ENCODE measurements around the gene C19orf38. TPM values are rescaled to one million over a fixed set of nuclear protein-coding genes. Genes with fewer than 3 reads are reported as not detected.
A peak's percentile ranks its signal among the peaks of the same experiment; 100 is the strongest.
"Not testable (repeated sequence)": the region's sequence is repeated elsewhere in the genome, so short reads cannot be mapped to it uniquely, and the experiment has no call there.

C19orf38 gene
- polyA plus RNA-seq, 1 experiment: 0.45 TPM

DNA sequence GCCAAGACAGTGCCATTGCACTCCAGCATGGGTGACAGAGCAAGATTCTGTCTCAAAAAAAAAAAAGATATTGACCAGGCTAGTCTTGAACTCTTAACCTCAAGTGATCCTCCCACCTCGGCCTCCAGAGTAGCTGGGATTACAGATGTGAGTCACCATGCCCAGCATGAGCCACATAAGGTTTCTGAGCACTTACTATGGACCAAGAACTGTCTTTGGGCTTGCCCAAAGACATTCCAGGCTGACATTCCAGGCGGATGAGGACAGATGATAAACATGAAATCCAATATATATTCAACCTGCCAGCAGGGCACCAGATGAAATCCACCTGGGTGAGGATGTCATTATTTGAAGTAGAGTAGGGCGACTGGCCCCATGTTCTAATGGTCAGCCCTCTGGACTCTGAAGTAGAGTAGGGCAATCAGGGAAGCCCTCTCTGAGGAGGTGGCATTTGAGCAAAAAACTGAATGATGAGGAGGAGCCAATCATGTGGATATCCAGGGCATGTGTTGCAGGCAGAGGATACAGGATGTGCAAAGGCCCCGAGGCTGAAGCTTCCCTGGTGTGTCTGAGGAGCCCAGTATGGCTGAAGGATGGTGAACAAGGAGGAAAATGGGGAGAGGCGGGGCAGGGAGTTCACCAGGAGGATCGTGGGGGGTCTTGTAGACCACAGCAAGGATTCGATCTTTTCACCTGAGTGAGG lies 4.0 kb downstream of the C19orf38 start:
- peak overlapping the region; percentile 1 for H3K27ac ChIP-seq (ENCODE audit: low read depth, low read length)
- no peak overlapping the region for H3K4me3 ChIP-seq (ENCODE audit: low read depth, low read length)
- no peaks in the 10 kb centered on the region; the same call in 1 of the 2 replicates for H3K9me3 ChIP-seq (ENCODE audit: control insufficient read depth, insufficient read depth, low read length)
- TF ChIP-seq, protein P1, sequence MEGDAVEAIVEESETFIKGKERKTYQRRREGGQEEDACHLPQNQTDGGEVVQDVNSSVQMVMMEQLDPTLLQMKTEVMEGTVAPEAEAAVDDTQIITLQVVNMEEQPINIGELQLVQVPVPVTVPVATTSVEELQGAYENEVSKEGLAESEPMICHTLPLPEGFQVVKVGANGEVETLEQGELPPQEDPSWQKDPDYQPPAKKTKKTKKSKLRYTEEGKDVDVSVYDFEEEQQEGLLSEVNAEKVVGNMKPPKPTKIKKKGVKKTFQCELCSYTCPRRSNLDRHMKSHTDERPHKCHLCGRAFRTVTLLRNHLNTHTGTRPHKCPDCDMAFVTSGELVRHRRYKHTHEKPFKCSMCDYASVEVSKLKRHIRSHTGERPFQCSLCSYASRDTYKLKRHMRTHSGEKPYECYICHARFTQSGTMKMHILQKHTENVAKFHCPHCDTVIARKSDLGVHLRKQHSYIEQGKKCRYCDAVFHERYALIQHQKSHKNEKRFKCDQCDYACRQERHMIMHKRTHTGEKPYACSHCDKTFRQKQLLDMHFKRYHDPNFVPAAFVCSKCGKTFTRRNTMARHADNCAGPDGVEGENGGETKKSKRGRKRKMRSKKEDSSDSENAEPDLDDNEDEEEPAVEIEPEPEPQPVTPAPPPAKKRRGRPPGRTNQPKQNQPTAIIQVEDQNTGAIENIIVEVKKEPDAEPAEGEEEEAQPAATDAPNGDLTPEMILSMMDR (IDR thresholded peaks at IDR 0.05; ENCODE audit: low read depth, low read length): no peak
- DNase-seq (ENCODE audit: low read depth, low spot score): peak; percentile 49
- ChIA-PET CTCF (interaction anchor here (10.5 kb wide), 1 partner anchor 13 kb away, joined by 116 read pairs; no protein-coding TSS in a partner anchor), POLR2A (interaction anchor here (2.1 kb wide), 1 partner anchor 16 kb away, joined by 10 read pairs; the partner anchor contains the start of gene TMED1)
- peaks cover 2% of the 10 kb centered on the region for H3K27me3 ChIP-seq (ENCODE audit: control insufficient read depth, insufficient read depth, low read length)

DNA sequence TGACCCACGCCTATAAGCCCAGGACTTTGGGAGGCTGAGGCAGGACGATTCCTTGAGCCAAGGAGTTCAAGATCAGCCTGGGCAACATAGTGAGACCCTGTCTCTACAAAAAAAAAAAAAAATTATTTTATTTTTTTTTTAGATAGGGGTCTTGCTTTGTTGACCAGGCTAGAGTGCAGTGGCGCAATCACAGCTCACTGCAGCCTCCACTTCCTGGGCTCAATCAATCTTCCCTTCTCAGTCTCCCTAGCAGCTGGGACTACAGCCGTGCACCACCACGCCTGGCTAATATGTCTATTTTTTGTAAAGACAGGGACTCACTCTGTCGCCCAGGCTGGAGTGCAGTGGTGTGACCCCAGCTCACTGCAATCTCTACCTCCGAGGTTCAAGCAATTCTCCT lies 4.7 kb downstream of the C19orf38 start:
- ChIA-PET POLR2A (interaction anchor here (0.6 to 2.1 kb wide), 2 partner anchors 9 to 17 kb away, joined by 3 to 10 read pairs; partner anchors contain the start of gene TMED1), CTCF (interaction anchor here (0.6 to 10.5 kb wide), 4 partner anchors 12 to 448 kb away, joined by 3 to 116 read pairs (median 3); partner anchors contain the start of gene DNM2)
- DNase-seq (ENCODE audit: low read depth, low spot score): no peak
- H3K9me3 ChIP-seq (ENCODE audit: control insufficient read depth, insufficient read depth, low read length): no peaks in the 10 kb centered on the region; the same call in 1 of the 2 replicates
- TF ChIP-seq, protein P1 (IDR thresholded peaks at IDR 0.05; ENCODE audit: low read depth, low read length): no peak
- H3K27me3 ChIP-seq (ENCODE audit: control insufficient read depth, insufficient read depth, low read length): no peaks in the 10 kb centered on the region
- H3K27ac ChIP-seq (ENCODE audit: low read depth, low read length): no peak overlapping the region
- no peak overlapping the region for H3K4me3 ChIP-seq (ENCODE audit: low read depth, low read length)

DNA sequence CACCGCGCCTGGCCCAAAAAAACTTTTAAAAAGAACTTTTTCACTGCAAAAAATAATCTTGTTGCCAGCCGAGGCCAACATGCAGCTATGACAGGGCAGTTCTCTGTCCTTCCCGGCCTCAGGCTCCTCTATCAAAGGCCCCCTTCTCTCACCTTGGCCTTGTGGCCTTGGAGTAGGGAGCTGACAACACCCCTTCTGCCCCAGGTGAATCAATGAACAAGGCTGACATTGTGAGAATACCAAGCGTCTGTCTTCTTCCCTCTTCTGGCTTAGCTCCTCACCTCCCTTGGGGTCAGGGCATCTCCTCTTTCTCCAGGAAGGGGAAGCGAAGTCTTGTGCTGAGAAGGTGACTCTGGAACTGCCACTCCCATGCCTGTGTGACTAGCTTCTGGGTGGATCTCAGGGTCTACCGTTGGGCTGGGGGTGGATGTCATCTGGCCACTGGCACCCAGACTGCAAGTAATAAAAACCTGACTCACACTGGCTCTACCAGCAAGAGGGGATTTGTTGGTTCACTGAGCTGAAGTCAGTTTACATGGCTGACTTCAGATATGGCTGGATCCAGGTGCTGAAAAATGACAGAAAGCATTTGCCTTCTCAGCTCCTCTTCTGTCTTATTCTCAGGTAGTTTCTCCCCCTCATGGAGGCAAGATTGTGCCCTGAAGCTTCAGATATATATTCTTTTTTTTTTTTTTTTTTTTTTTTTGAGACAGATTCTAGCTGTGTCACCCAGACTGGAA lies 6.3 kb downstream of the C19orf38 start:
- Histone ChIP-seq H3K27me3 (ENCODE audit: control insufficient read depth, insufficient read depth, low read length) (no peaks in the 10 kb centered on the region), H3K4me3 (ENCODE audit: low read depth, low read length) (no peak overlapping the region), H3K9me3 (ENCODE audit: control insufficient read depth, insufficient read depth, low read length) (no peaks in the 10 kb centered on the region; the same call in 1 of the 2 replicates), H3K27ac (ENCODE audit: low read depth, low read length) (no peak overlapping the region)
- TF ChIP-seq, protein P1 (IDR thresholded peaks at IDR 0.05; ENCODE audit: low read depth, low read length): no peak
- DNase-seq (ENCODE audit: low read depth, low spot score): no peak
- CTCF ChIA-PET: interaction anchor here (0.6 to 10.5 kb wide), 6 partner anchors 10 to 137 kb away, joined by 3 to 116 read pairs (median 4); partner anchors contain the start of genes DNM2 and TMED1
- POLR2A ChIA-PET: interaction anchor here (0.6 kb wide), 1 partner anchor 29 kb away, joined by 6 read pairs; no protein-coding TSS in a partner anchor

DNA sequence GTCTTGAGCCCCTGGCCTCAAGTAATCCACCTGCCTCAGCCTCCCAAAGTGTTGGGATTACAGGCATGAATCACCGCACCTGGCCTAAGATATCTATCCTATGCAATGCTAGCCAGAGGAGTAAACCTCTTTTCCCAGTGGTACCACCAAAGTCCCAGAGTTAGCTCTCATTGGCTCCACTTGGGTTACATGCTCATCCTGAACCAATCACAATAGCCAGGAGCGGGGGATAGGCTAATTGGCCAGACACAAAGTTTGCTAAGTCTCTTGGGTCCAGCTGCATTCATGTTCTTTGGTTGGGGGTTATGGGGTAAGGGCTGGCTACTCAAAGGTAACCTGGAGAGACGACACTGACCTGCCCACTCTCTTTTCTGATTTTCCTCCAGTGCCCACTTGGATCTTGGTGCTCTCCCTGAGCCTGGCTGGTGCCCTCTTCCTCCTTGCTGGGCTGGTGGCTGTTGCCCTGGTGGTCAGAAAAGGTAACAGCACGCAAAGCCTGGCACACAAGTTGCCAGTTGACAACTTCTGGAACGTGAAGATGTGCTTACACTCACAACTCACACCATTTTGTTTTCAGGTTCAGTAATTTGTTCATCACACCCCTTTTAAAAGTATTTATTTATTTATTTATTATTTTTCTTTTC lies 7.8 kb downstream of the C19orf38 start:
- POLR2A ChIA-PET: no interaction called here
- TF ChIP-seq, protein P1 (IDR thresholded peaks at IDR 0.05; ENCODE audit: low read depth, low read length): peak; percentile 53
- H3K27ac ChIP-seq (ENCODE audit: low read depth, low read length): no peak overlapping the region
- no peaks in the 10 kb centered on the region for H3K27me3 ChIP-seq (ENCODE audit: control insufficient read depth, insufficient read depth, low read length)
- H3K4me3 ChIP-seq (ENCODE audit: low read depth, low read length): no peak overlapping the region
- DNase-seq (ENCODE audit: low read depth, low spot score): no peak
- H3K9me3 ChIP-seq (ENCODE audit: control insufficient read depth, insufficient read depth, low read length): no peaks in the 10 kb centered on the region; the same call in 1 of the 2 replicates
- CTCF ChIA-PET: interaction anchor here (1.3 to 10.5 kb wide), 2 partner anchors 9 to 139 kb away, joined by 4 to 116 read pairs; partner anchors contain the start of gene DNM2

DNA sequence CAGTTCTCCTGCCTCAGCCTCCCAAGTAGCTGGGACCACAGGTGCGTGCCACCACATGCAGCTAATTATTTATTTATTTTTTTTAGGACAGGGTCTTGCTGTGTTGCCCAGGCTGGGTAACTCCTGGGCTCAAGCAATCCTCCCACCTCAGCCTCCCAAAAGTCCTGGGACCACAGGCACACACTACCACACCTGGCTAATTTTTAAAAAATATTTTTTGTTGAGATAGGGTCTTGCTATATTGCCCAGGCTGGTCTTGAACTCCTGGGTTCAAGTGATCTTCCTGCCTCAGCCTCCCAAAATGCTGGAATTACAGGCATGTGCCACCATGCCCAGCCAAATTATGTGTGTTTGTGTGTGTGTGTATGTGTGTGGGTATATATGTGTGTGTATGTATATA lies 8.7 kb downstream of the C19orf38 start:
- H3K27me3 ChIP-seq (ENCODE audit: control insufficient read depth, insufficient read depth, low read length); H3K9me3 ChIP-seq (ENCODE audit: control insufficient read depth, insufficient read depth, low read length); DNase-seq (ENCODE audit: low read depth, low spot score); H3K4me3 ChIP-seq (ENCODE audit: low read depth, low read length); POLR2A ChIA-PET; H3K27ac ChIP-seq (ENCODE audit: low read depth, low read length): not testable (repeated sequence)
- CTCF ChIA-PET: interaction anchor here (0.9 to 10.5 kb wide), 5 partner anchors 8 to 140 kb away, joined by 3 to 116 read pairs (median 9); partner anchors contain the start of genes C19orf38, DNM2 and TMED1
